A673 (cell line): Measurements from ENCODE around the gene MAP3K5. TPM values are rescaled to one million over a fixed set of nuclear protein-coding genes. Genes with fewer than 3 reads are reported as not detected.
A peak's percentile ranks its signal among the peaks of the same experiment; 100 is the strongest.

Experiments
- BruUV-seq: library from RNA; stranded (reverse); fragments of 400-500 nt; replicated peaks from 2 replicates; lab custom pipeline; 2021; lab: Mats Ljungman, UMichigan
- CTCF ChIA-PET: fragments of 300-600 bp; sonication (Branson Sonifier 250); formaldehyde crosslinking; loops from one replicate; lab custom pipeline; 2022; ENCODE audit warnings: antibody characterized with exemption; lab: Charles Lee
- POLR2A ChIA-PET: fragments of 300-600 bp; sonication (Branson Sonifier 250); formaldehyde crosslinking; loops from one replicate; lab custom pipeline; 2022; ENCODE audit warnings: antibody characterized with exemption; ENCODE audit not compliant: low non-redundant PET; lab: Charles Lee
- DNase-seq: peaks from one replicate; pipeline ENCODE4 v3.0.0-alpha.2; 2015; ENCODE audit warnings: low spot score
- H3K27ac ChIP-seq: fragments of 200-600 bp; sonication (generic); 2 replicates; pipeline ENCODE4 v1.5.1; 2016; ENCODE audit warnings: mixed run types, low read depth, mild to moderate bottlenecking, mixed read lengths, antibody characterized with exemption, low read length; ENCODE audit not compliant: poor library complexity, severe bottlenecking
- H3K27me3 ChIP-seq: fragments of 200-600 bp; sonication (generic); replicated peaks from 2 replicates; pipeline ENCODE4 v1.6.1; 2017; ENCODE audit warnings: mixed run types, low read depth, mild to moderate bottlenecking, mixed read lengths, antibody characterized with exemption, low read length; ENCODE audit not compliant: insufficient read depth, poor library complexity
- H3K36me3 ChIP-seq: fragments of 200-600 bp; sonication (generic); 2 replicates; pipeline ENCODE4 v1.6.1; 2016; ENCODE audit warnings: mixed run types, mild to moderate bottlenecking, mixed read lengths, antibody characterized with exemption, low read length; ENCODE audit not compliant: insufficient read depth, poor library complexity, severe bottlenecking
- H3K4me1 ChIP-seq: fragments of 200-600 bp; sonication (generic); 2 replicates; pipeline ENCODE4 v1.6.1; 2017; ENCODE audit warnings: mixed run types, mild to moderate bottlenecking, mixed read lengths, antibody characterized with exemption, low read length; ENCODE audit not compliant: insufficient read depth, poor library complexity, severe bottlenecking
- H3K4me3 ChIP-seq: fragments of 200-600 bp; sonication (generic); 2 replicates; pipeline ENCODE4 v1.5.1; 2016; ENCODE audit warnings: low read depth, mixed run types, mild to moderate bottlenecking, mixed read lengths, low read length; ENCODE audit not compliant: poor library complexity, severe bottlenecking
- H3K9me3 ChIP-seq: fragments of 200-600 bp; sonication (generic); 2 replicates; pipeline ENCODE4 v1.6.1; 2016; ENCODE audit warnings: mixed run types, low read depth, mild to moderate bottlenecking, mixed read lengths, antibody characterized with exemption, low read length; ENCODE audit not compliant: poor library complexity, severe bottlenecking
- CTCF ChIP-seq: fragments of 300-800, 200-600 bp; sonication (generic); conservative IDR thresholded peaks from 2 replicates; pipeline ENCODE4 v1.5.1; 2017; ENCODE audit warnings: low read depth, mild to moderate bottlenecking, antibody characterized with exemption, low read length, moderate library complexity, mixed read lengths
- EZH2 ChIP-seq: fragments of 200-600 bp; sonication (generic); IDR thresholded peaks from 2 replicates; pipeline ENCODE4 v1.6.1; 2017; ENCODE audit warnings: borderline replicate concordance, low read depth, mild to moderate bottlenecking, mixed read lengths, antibody characterized with exemption, low read length; ENCODE audit not compliant: poor library complexity, severe bottlenecking
- intact Hi-C: fragments of 100-400 bp; cut with micrococcal nuclease; formaldehyde crosslinking; loops from one replicate; pipeline ENCODE4 v1.10.0; 2022; ENCODE audit not compliant: unreplicated experiment
- total RNA-seq: library from RNA; stranded (reverse); gene quantifications from 2 replicates; pipeline ENCODE4 v1.2.3, GENCODE V29; 2021

MAP3K5 gene
- total RNA-seq, 1 experiment from 2014 or later: 5.4 TPM

GRCh38 chr6:136703331-136703865, 88.9 kb downstream of the MAP3K5 start:
- no TSS peak for BruUV-seq
- intact Hi-C loops: no loop called here
- DNase-seq: peak; percentile 83
- peaks cover 15% of the 10 kb centered on the region for H3K4me1 ChIP-seq
- no peaks in the 10 kb centered on the region for H3K9me3 ChIP-seq
- H3K36me3 ChIP-seq: no peaks in the 10 kb centered on the region
- ChIA-PET POLR2A (no interaction called here), CTCF (no interaction called here)
- no peak overlapping the region for H3K27ac ChIP-seq
- H3K4me3 ChIP-seq: no peak overlapping the region
- no peak for TF ChIP-seq CTCF
- TF ChIP-seq EZH2: no peak
- peaks cover 8% of the 10 kb centered on the region for H3K27me3 ChIP-seq

GRCh38 chr6:136701045-136701444, 91.2 kb downstream of the MAP3K5 start:
- H3K4me1 ChIP-seq: peaks cover 15% of the 10 kb centered on the region
- no peaks in the 10 kb centered on the region for H3K9me3 ChIP-seq
- H3K36me3 ChIP-seq: no peaks in the 10 kb centered on the region
- no peak overlapping the region for H3K27ac ChIP-seq
- CTCF ChIA-PET: no interaction called here
- POLR2A ChIA-PET: no interaction called here
- no peak overlapping the region for H3K4me3 ChIP-seq
- BruUV-seq: no TSS peak
- H3K27me3 ChIP-seq: peaks cover 8% of the 10 kb centered on the region
- no peak for DNase-seq
- no peak for TF ChIP-seq CTCF
- TF ChIP-seq EZH2: no peak
- intact Hi-C loops: no loop called here

- POLR2A ChIA-PET: no interaction called here
- intact Hi-C loops: no loop called here
- TF ChIP-seq CTCF (no peak), EZH2 (no peak)
Observed at GRCh38 chr6:136699358-136699757, 92.9 kb downstream of the MAP3K5 start.

More at GRCh38 chr6:136699358-136699757, 92.9 kb downstream of the MAP3K5 start:
- Histone ChIP-seq H3K9me3 (no peaks in the 10 kb centered on the region), H3K4me3 (no peak overlapping the region), H3K27me3 (peaks cover 8% of the 10 kb centered on the region), H3K36me3 (no peaks in the 10 kb centered on the region), H3K27ac (no peak overlapping the region), H3K4me1 (peaks cover 15% of the 10 kb centered on the region)
- no TSS peak for BruUV-seq
- CTCF ChIA-PET: no interaction called here
- no peak for DNase-seq
